DND-41 (cell line): Measurements from ENCODE around the gene USF3.

Source experiments
- EZH2 ChIP-seq: IDR thresholded peaks from 3 replicates; pipeline ENCODE4 v1.6.1; 2012; ENCODE audit warnings: borderline replicate concordance, low read depth, mild to moderate bottlenecking, moderate library complexity, low read length, inconsistent platforms; ENCODE audit not compliant: severe bottlenecking
- TF ChIP-seq, protein P1 (sequence below): IDR thresholded peaks from 2 replicates; pipeline ENCODE4 v1.5.1; 2012; ENCODE audit warnings: borderline replicate concordance, low read length, moderate library complexity, mild to moderate bottlenecking; ENCODE audit not compliant: poor library complexity, severe bottlenecking; ENCODE audit errors: extremely low read depth

- TF ChIP-seq, protein P1, sequence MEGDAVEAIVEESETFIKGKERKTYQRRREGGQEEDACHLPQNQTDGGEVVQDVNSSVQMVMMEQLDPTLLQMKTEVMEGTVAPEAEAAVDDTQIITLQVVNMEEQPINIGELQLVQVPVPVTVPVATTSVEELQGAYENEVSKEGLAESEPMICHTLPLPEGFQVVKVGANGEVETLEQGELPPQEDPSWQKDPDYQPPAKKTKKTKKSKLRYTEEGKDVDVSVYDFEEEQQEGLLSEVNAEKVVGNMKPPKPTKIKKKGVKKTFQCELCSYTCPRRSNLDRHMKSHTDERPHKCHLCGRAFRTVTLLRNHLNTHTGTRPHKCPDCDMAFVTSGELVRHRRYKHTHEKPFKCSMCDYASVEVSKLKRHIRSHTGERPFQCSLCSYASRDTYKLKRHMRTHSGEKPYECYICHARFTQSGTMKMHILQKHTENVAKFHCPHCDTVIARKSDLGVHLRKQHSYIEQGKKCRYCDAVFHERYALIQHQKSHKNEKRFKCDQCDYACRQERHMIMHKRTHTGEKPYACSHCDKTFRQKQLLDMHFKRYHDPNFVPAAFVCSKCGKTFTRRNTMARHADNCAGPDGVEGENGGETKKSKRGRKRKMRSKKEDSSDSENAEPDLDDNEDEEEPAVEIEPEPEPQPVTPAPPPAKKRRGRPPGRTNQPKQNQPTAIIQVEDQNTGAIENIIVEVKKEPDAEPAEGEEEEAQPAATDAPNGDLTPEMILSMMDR = no peak
- no peak for TF ChIP-seq EZH2
These were observed 2.5 kb upstream of the USF3 start for GRCh38 chr3:113698956-113699355.
